Measurements from ENCODE around the gene NYNRIN.

- peak; percentile 74 for TF ChIP-seq CTCF (IDR thresholded peaks at IDR 0.05; ENCODE audit: low read length)
- no peak for TF ChIP-seq EZH2 (IDR thresholded peaks at IDR 0.05; ENCODE audit: borderline replicate concordance, low read length)
Measured at GRCh38 chr14:24411443-24412389, 12.9 kb downstream of the NYNRIN start.
